ENCODE measurements around the gene POP4. TPM values are rescaled to one million over a fixed set of nuclear protein-coding genes. Genes with fewer than 3 reads are reported as not detected.

Gene POP4
- total RNA-seq, 1 donor from 2014 or later, result 53.9 TPM

DNA sequence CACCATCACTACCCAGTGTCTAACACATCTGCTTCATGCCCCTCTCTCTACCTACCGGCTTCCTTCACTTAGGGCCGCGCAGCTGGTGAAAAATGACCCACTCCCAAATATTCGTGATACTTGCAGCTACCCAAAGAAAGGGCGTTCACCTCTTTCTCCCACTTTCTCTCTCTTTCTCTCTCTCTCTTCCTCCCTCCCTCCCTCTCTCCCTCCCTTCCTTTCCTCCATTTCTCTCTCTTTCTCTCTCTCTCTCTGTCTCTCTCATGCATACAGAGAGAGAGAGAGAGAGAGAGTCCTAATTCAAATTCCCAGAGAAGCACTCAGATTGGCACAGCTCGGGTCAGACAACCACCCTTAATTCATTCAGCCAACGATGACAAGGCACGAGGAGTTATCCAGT, 27.7 kb upstream of the POP4 start:
- no peak overlapping the region for H3K27ac ChIP-seq (replicated peaks)
- peaks cover 4% of the 10 kb centered on the region for H3K9me3 ChIP-seq (replicated peaks)
- no peaks in the 10 kb centered on the region for H3K36me3 ChIP-seq
- no peaks in the 10 kb centered on the region for H3K4me1 ChIP-seq
- intact Hi-C loops (cut with micrococcal nuclease), result no loop called here
- TF ChIP-seq, protein P1, sequence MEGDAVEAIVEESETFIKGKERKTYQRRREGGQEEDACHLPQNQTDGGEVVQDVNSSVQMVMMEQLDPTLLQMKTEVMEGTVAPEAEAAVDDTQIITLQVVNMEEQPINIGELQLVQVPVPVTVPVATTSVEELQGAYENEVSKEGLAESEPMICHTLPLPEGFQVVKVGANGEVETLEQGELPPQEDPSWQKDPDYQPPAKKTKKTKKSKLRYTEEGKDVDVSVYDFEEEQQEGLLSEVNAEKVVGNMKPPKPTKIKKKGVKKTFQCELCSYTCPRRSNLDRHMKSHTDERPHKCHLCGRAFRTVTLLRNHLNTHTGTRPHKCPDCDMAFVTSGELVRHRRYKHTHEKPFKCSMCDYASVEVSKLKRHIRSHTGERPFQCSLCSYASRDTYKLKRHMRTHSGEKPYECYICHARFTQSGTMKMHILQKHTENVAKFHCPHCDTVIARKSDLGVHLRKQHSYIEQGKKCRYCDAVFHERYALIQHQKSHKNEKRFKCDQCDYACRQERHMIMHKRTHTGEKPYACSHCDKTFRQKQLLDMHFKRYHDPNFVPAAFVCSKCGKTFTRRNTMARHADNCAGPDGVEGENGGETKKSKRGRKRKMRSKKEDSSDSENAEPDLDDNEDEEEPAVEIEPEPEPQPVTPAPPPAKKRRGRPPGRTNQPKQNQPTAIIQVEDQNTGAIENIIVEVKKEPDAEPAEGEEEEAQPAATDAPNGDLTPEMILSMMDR (IDR thresholded peaks at IDR 0.05; ENCODE audit: borderline replicate concordance), result no peak
- no peak for DNase-seq
- peaks cover 99% of the 10 kb centered on the region for H3K27me3 ChIP-seq (ENCODE audit: low read depth)
- H3K4me3 ChIP-seq, result no peak overlapping the region

GRCh38 chr19:29579308-29579910, 26.7 kb upstream of the POP4 start:
- DNase-seq, result no peak
- Histone ChIP-seq H3K36me3 (no peaks in the 10 kb centered on the region), H3K27ac (replicated peaks) (no peak overlapping the region), H3K27me3 (ENCODE audit: low read depth) (peaks cover 90% of the 10 kb centered on the region), H3K9me3 (replicated peaks) (peaks cover 4% of the 10 kb centered on the region), H3K4me3 (no peak overlapping the region), H3K4me1 (no peaks in the 10 kb centered on the region)
- intact Hi-C loops (cut with micrococcal nuclease), result no loop called here
- TF ChIP-seq, protein P1 (IDR thresholded peaks at IDR 0.05; ENCODE audit: borderline replicate concordance), result no peak

GRCh38 chr19:29581398-29581797, 24.7 kb upstream of the POP4 start:
- no peak for DNase-seq
- TF ChIP-seq, protein P1 (IDR thresholded peaks at IDR 0.05; ENCODE audit: borderline replicate concordance), result no peak
- Histone ChIP-seq H3K9me3 (replicated peaks) (peaks cover 17% of the 10 kb centered on the region), H3K36me3 (no peaks in the 10 kb centered on the region), H3K4me3 (no peak overlapping the region), H3K4me1 (no peaks in the 10 kb centered on the region), H3K27ac (replicated peaks) (no peak overlapping the region), H3K27me3 (ENCODE audit: low read depth) (peaks cover 70% of the 10 kb centered on the region)
- intact Hi-C loops (cut with micrococcal nuclease), result no loop called here

DNA sequence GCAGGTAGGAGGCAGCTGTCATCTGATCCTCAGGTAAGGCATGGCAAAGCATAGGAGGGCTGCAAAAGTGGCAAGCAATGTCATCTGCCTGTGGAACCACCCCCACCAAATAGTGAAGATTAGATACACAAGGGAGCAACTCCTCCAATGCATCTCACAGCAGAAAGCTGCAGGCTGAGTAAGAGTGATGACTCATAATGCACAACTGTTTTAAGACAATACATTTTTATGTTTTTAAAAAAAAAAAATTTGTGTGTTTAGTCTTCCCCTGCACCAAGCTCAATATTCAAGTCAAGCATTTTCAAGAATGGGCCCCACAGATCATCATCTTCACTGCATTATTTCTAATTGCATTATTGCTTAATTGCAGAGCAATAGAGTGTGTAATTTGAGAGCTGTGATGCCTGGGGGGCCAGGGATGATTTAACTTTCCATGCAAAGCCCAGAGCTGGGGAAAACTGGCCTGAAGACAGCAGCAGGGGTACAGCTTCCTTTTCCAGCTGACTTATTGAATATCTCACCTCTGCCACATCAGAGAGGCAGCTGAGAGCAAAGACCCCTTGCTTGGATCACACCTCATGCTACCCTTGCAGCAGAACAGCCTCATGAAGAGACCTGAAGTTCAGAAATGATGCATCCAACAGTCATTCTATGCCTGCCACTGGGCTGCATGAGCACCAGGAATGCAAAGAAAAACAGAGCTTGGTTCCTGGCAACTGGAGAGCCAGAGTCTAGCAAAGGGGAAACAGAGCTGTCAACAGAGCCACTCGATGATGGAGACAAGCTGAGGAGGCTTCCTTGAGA, 22.7 kb upstream of the POP4 start:
- TF ChIP-seq, protein P1 (IDR thresholded peaks at IDR 0.05; ENCODE audit: borderline replicate concordance), result no peak

GRCh38 chr19:29586401-29586800, 19.7 kb upstream of the POP4 start:
- H3K4me3 ChIP-seq, result no peak overlapping the region
- no peaks in the 10 kb centered on the region for H3K36me3 ChIP-seq
- intact Hi-C loops (cut with micrococcal nuclease), result no loop called here
- peaks cover 64% of the 10 kb centered on the region for H3K27me3 ChIP-seq (ENCODE audit: low read depth)
- no peak overlapping the region for H3K27ac ChIP-seq (replicated peaks)
- no peak for DNase-seq
- TF ChIP-seq, protein P1 (IDR thresholded peaks at IDR 0.05; ENCODE audit: borderline replicate concordance), result no peak
- no peaks in the 10 kb centered on the region for H3K4me1 ChIP-seq
- H3K9me3 ChIP-seq (replicated peaks), result peaks cover 15% of the 10 kb centered on the region

More for the DNA sequence above, 22.7 kb upstream of the POP4 start:
- Histone ChIP-seq H3K27me3 (ENCODE audit: low read depth) (peaks cover 66% of the 10 kb centered on the region), H3K9me3 (replicated peaks) (peaks cover 17% of the 10 kb centered on the region), H3K36me3 (no peaks in the 10 kb centered on the region), H3K4me3 (no peak overlapping the region), H3K4me1 (no peaks in the 10 kb centered on the region), H3K27ac (replicated peaks) (no peak overlapping the region)
- intact Hi-C loops (cut with micrococcal nuclease), result no loop called here
- DNase-seq, result no peak
